ENCODE results near the gene TNFAIP1.
"Not testable (repeated sequence)": the region's sequence is repeated elsewhere in the genome, so short reads cannot be mapped to it uniquely, and the experiment has no call there.

Gene TNFAIP1

GRCh38 chr17:28325211-28325610 is 10.3 kb upstream of the TNFAIP1 start:
- no peak for DNase-seq

- no peak for DNase-seq
These were observed 9.4 kb upstream of the TNFAIP1 start for GRCh38 chr17:28326114-28326513.

DNA sequence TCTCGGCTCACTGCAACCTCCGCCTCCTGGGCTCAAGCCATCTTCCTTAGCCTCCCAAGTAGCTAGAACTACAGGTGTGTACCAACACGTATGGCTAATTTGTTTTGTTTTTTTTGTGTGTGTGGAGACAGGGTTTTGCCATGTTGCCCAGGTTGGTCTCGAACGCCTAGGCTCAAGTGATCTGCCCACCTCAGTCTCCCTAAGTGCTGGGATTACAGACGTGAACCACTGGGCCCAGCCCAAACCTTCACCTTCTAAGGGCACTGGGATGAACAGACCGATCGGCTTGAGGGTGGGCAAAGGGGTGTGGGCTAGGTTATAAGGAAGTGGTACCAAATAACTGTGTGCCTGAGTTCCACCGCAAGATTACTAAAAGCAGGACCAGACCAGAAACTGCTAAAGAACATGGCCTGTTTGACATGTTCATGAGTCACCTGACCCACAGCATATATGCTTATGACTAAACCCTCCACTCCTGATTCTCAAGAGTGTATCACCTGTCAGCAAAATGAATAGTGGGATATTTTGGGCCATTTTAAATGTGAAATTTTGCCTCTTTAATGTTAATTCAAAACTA is 8.4 kb upstream of the TNFAIP1 start:
- no peak for DNase-seq

DNA sequence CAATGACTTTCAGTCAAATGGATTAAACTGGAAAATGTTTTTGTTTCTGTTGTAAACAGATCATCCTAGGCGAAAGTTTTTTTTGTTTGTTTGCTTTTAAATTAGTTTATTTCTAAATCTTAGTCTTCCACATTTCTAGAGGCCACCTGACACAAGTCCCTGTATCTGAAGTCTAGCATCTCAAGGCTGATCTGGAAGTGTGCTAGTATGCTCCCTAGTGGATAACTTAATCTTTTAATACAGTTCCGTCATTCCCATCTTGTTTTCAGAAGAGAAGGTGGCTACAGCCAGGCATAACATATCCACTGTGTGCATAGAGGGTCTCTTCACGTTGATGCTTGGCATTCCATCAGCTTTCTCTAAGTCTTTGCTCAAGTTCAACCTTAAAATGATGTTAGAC is 7.9 kb upstream of the TNFAIP1 start:
- no peak for DNase-seq

DNA sequence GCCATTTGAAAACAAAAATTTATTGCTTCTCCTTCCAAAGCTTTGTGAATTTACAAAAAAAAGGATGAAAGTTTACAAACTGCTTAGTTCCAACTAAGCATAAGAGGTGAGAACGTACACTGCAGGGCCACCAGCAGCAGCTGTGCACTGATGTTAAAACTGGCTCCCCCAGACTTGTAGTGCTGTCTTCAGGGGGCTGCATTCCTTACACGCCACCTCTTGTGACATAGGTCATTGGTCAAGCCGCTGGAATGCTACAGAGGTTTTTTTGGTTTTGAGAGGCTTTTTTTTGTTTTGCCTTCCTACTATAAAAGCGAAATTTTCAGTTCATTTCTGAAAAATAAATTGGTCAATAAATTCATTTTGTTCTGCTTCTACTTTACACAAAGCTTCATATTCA is 7.2 kb upstream of the TNFAIP1 start:
- no peak for DNase-seq

DNA sequence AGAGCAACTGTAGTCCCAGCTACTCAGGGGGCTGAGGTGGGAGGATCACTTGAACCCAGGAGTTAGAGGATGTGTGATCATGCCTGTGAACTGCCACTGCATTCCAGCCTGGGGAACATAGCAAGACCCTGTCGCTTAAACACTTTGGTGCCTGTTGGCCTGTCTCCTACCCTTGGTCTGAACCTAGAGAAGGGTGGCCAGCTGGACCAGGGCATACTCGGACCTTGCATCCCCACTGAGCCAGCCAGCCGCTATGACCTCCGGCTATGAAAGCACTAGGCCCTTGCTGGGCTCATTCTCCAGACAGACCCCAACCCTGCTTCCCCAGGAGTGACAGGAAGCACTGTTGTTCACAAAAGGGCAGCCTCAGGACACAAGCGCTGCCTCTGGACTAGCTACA is 4.9 kb upstream of the TNFAIP1 start:
- no peak for DNase-seq

- DNase-seq: no peak
These were observed 3.6 kb upstream of the TNFAIP1 start for GRCh38 chr17:28331891-28332420.

DNA sequence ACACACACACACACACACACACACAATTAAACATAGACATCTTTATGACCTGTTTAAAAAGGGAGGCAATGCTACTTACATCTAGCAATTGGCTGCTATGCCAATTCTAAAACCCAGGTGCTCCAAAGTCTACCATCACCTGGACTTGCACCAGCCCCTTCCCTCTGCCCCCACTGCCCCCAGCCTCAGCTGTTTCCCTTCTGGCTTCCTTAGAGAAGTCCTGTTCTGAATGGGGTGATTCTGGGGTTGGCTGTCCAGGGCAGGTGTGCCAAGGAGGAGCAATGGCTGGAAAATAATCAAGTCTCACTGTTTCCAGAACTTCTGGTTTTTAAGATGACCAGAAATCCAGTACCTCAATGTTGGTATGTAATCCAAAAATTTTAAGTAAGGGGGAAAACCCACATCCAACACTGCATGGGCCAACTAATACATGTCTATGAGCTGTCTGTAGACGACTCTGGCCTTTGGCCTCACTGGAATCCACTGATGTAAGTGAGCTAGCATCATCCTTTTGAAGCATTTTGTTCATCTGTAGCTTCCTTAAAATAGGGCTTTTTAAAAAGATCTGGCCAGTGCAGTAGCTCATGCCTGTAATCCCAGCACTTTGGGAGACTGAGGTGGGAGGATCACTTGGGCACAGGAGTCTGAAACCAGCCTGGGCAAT is 2.3 kb upstream of the TNFAIP1 start:
- no peak for DNase-seq

- no peak for DNase-seq
These were observed 1.4 kb upstream of the TNFAIP1 start for GRCh38 chr17:28334171-28334570.

DNA sequence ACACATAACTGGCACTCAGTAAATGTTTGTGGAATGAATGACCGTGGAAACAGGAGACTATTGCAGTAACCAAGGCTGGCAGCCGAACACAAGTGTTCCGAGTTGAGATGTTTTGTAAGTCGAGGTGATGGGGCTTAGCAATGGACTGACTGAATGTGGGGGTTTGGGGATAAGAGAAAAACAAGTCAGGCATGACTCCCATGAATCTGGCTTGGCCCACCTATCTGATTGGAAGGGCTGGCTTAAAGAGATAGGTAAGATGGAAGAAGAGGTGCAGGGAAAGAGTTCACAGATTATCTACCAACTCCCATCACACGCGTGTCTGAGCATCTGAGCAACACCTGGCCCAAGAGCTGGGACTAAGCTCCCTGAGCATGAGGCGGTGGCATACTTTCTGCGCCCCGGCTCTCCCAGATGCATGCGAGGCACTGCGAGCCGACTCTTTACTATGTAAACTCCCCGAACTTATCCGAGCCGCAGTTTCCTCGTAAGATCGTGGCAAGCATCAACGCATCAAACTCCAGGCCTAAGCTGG is 828 bp upstream of the TNFAIP1 start:
- DNase-seq: no peak

DNA sequence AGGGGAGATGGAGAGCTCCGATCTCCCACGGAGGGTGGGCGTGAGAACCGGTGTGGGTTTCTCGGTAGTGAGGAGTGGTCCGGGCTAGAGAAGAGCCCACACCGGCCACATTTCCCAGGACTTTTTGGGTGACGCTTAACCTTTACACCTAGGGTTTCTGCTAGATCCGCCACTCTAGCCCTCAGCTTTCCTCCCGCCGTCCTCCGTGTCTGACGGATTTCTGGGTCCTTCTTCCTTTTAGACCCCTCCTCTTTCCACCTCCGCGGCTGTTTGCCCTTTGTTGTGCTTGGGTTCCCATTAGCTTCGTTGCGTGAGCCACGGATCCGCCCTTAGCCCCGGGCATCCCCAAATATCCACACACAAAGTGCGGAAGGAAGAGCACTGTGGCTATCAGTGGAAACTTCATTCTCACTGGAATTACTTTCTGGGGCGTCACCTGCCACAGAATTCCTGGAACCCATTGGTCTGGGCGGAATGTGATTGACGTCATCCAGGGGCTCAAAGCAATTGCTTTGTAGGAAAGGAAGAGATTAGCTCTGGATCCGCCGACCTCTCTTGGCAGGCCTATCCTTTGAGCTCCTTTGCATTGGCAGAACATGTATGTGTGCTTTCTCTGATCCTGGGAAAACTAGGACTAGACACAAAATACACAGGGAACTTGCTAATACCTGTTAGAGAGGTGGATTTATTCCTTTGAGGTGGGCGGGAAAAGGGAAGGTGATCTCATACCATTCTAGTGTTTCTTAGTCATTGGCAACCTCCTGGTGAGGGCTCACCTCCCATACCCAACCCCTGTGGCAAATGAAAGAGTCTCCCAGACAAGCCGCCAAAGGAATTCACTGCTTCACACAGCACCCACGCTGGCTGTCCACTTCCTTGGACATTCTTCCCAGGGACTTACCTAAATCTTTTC is 654 bp downstream of the TNFAIP1 start:
- DNase-seq: peak; percentile 59

DNA sequence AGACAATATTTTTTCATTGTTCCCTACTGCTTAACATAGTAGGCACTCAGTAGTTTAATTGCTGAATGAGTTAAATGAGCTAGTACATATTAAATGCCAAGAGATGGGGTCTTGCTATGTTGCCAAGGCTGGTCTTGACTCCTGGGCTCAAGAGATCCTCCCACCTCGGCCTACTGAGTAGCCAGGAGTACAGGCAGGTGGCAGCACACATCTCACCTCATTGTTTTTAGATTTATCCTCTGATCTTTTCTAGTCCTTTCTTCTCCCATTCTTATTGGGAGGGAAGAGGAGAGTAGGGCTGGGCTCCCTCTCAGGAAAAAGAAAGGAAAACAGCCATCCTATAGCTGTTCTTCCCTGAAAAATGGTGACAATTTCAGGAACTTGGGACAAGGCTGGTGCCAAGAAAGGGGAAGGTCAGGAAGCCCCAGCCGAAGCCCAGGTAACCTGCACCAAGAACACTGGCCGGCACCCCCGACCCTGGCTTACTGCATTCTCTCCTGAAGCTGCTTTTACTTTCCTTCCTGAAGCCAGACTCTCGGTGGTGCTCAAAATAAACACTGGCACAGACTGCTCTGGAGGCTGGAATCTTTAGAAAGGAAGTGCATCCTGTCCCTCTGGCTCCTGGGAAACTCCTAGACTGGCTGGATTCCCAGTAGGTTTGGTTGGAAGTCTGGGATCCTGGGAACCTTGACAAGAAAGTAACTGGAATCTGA is 2.7 kb downstream of the TNFAIP1 start:
- no peak for DNase-seq

DNA sequence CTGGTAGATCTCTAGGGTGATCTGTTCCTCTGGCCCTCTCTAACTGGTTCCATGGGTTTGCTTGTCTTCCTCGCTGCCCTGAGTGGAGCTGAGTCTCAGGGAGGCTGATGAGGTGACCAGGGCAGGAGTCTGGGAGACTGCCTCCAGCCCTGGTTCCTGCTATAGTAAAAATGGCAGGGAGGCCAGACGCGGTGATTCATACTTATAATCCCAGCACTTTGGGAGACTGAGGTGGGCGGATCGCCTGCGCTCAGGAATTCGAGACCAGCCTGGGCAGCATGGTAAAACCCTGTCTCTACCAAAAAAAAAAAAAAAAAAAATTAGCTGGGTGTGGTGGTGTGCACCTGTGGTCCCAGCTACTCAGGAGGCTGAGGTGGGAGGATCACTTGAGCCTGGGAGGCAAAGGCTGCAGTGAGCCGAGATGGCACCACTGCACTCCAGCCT is 3.2 kb downstream of the TNFAIP1 start:
- not testable (repeated sequence) for DNase-seq

DNA sequence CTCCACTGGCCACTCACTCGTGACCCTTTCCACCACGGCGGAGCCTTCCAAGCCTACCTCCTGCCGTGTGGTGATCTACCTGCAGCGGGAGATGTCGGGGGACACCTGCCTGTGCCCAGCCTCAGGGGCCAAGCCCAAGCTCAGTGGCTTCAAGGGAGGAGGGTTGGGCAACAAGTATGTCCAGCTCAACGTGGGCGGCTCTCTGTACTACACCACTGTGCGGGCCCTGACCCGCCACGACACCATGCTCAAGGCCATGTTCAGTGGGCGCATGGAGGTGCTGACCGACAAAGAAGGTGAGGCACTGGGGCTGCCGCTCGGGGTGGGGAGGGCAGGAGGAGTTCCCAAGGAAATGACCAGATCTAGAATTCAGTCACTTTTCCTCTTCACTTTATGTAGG is 3.9 kb downstream of the TNFAIP1 start:
- DNase-seq: no peak

GRCh38 chr17:28340374-28340773 is 4.8 kb downstream of the TNFAIP1 start:
- DNase-seq: no peak

- DNase-seq: no peak
These were observed 6.0 kb downstream of the TNFAIP1 start for GRCh38 chr17:28341516-28341915.

GRCh38 chr17:28342313-28342712 is 6.8 kb downstream of the TNFAIP1 start:
- DNase-seq: no peak

- no peak for DNase-seq
These were observed 8.0 kb downstream of the TNFAIP1 start for GRCh38 chr17:28343491-28343932.

- DNase-seq: no peak
These were observed 8.4 kb downstream of the TNFAIP1 start for GRCh38 chr17:28344011-28344410.

DNA sequence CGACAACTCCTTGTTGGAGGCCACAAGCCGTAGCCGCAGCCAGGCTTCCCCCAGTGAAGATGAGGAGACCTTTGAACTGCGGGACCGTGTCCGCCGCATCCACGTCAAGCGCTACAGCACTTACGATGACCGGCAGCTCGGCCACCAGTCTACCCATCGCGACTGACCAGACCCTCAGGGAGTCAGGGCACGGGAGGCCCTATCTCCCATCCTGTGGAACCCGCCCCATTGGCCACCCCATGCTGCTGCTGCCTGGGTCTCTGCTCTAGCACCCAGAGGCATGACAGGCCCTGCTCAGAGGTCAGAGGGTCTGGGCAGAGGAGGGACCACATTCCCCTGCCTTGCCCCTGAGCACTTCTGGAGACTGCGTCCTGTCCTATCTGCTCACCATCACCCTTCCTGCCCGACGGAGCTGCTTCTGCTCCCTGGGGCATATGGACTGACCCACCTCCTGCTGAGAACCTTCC is 8.9 kb downstream of the TNFAIP1 start:
- no peak for DNase-seq

GRCh38 chr17:28345419-28346198 is 10.0 kb downstream of the TNFAIP1 start:
- DNase-seq: no peak

DNA sequence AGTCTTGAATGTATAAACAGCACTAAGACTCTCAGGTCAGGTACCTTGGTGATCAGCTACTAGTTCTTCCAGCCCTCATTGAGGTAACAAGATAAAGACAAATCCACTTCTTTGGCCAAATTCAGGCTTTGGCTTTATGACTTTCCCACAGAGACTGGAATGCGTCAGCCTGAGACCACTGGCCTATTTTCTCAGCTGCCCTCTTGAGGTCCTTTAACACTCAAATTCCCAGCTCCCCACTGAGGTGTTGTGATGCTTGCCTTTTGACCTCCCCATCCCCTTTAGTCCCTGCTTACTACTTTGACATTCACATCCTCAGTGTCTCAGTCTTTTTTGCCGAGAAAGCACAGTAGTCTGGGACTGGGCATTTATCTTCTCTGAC is 10.6 kb downstream of the TNFAIP1 start:
- DNase-seq: no peak

All from hematopoietic multipotent progenitor cell treated with erythropoietin and hydrocortisone succinate and interleukin-3 and kit ligand, for 8 days (in vitro differentiated cells).